ENCODE data around the gene ERVV-1.

GRCh38 chr19:53010494-53010893 is 3.2 kb upstream of the ERVV-1 start:
- TF ChIP-seq POLR2AphosphoS5 (IDR thresholded peaks at IDR 0.05; ENCODE audit: low read depth, low read length) (no peak), POLR2A (IDR thresholded peaks at IDR 0.05; ENCODE audit: low read depth, low read length) (no peak)

Data from GM12892 (cell line).